GM19025 (cell line): ENCODE data around the gene TRPM3.

Experiments
- ATAC-seq: cut with Tn5 transposase; IDR thresholded peaks from one replicate; pipeline ENCODE4 v1.9.1; 2021; ENCODE audit warnings: mild to moderate bottlenecking, low read depth, moderate library complexity; ENCODE audit not compliant: unreplicated experiment

TRPM3 gene

GRCh38 chr9:70902692-70903131, 218.7 kb downstream of the TRPM3 start:
- ATAC-seq = peak; percentile 63

DNA sequence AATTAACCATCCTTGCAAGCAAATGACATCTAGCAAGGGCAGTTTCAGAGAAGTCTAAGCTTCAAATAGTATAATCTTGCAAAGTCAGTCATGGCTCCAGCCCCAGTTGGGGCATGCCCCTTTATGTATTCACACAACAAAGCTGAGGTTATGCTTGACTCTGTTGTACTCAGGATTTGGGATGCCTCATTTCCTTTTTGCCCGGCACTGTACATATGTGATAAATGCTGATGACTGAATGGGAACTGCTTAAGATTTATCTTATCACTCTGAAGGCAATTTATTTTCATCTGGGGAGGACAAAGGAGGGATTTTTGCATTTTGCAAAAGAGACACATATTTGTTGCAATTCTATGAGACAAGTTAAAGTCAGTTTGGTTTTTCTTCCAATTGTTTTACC, 219.2 kb downstream of the TRPM3 start:
- no peak for ATAC-seq

GRCh38 chr9:70901746-70902145, 219.7 kb downstream of the TRPM3 start:
- ATAC-seq = no peak

- ATAC-seq = no peak
Observed at GRCh38 chr9:70901013-70901412, 220.4 kb downstream of the TRPM3 start.

DNA sequence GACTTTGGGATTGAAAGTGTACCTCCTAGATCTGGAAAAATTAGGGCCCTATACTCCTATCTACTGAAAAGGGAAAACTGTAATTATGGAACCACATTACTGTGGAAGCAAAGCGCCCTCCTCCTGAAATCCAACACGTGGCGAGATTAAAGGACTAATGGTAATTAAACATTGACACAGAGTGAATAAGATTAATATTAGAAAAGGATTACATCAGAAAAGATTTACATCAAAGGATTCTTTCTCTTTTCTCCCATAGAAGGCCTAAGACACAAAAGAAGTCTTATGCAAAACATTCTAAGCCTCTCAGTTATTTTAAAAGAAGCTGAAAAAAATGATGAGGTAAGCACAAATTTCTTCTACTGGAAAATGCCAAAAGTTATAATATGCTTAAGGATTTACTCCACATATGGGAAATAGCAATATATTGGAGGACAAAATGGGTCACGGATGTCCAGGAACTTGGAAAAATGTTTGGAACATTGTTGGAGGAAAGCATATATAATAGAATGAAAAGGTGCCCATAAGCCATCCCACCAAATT, 227.8 kb downstream of the TRPM3 start:
- no peak for ATAC-seq

DNA sequence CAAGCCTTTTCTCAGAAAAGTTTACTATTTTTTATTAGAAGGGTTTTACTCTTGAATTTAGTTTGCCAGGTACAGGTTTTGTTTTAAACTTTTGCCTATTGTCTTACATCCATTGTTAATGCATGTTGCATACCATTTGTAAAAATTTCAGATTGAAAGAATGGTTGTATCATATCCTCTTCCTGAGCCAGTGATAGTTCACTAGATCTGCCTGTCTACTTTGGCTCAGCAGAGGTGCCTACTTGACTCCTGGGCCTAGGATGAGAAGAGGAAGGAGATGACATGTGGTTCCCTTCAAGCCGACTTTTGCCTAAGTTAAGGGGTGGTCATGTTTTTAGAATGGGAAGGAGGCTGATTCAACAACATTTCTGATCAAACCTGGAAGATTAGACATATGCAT, 232.9 kb downstream of the TRPM3 start:
- ATAC-seq = no peak

- no peak for ATAC-seq
Observed at GRCh38 chr9:70887826-70888225, 233.6 kb downstream of the TRPM3 start.

DNA sequence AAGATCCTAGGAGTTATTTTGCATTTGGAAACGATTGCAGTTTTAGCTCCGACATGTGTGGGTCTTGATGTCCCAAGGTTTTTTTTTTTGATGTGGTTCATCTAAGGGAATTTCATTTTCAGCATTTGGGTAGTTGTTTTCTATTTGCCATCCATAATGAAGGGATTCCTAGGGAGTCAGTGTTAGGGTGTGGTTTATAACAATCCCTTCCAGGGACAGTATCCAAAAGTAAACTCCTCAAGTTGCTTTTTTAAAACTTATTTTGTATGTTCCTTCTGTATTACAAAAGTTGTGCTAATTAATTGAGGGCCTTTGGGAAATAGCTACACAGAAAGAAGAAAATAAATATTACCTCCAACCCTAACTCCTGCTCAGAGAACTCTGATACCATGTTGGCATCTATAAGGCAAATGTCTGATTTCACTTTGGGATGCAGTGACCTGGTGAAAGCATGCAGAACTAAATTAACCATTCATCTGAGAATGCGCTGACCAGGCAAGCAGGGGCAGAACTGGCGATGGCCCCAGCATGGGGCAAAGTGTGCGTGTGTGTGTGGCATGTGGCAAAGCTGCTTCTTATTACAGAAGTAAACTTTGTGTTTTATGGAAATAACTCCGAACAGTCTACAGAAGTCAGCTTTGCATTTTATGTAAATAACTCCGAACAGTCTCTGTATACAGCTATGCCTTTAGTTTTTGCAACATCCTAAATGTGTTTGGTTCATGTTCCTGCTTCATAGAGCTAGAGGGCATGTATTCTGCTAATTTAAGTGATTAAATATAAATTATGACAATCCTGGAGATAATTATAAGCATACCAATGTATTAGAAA, 237.2 kb downstream of the TRPM3 start:
- no peak for ATAC-seq

- ATAC-seq = no peak
Observed at GRCh38 chr9:70883056-70883455, 238.4 kb downstream of the TRPM3 start.

DNA sequence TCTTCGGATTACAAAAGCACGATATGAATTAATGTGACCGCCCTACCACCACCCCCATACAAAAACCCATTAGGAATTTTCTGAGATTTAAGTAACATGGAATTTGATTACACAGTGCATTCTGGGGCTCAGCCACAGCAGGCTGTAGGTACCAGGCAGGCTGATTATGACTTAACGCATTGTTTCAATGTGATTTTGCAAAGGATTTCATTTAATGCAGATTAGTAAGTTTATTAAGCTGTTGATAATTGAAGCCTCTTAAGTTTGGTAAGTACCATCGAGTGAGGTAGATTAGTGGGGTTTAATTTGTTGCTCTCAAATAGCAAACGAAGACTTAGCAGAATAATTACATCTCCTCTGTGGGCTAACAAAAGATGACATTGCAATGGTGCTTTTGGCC, 240.1 kb downstream of the TRPM3 start:
- no peak for ATAC-seq

DNA sequence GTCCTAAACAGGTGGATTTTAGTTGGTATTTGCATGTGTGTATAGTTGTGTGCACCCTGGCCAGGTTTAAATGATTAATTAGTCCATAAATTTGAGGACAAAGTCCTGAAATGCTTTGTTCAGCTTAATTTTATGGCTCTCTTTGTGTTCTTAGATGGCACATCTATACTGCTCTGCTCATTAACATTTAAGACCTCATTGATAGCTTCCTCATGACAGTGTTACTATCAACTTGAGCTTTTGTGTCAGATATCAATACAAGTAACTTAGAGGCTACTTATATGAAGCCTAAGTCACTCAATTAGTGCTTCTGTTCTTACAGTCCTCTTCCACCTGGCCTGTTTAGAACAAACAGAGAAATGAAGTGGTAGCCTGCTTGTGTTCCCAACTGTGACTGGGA, 240.9 kb downstream of the TRPM3 start:
- no peak for ATAC-seq

DNA sequence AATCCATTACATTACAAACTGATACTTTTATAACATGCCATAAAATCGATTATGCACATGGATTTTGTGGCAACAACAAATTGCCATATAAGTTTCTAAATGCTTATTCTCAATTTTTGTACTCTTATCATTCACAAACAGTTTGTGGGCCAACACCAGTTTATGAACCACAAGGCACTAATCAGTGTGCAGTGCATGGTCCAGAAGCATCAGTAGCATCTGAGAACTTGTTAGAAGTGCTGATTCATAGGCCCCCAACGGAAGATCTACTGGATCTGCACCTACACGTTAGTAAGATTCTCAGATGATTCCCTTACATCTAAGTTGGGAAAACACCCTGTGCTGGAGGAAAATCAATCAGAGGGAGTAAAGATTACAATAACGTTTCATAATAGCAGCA, 242.8 kb downstream of the TRPM3 start:
- no peak for ATAC-seq

GRCh38 chr9:70874451-70874850, 247.0 kb downstream of the TRPM3 start:
- no peak for ATAC-seq

- ATAC-seq = no peak
Observed at GRCh38 chr9:70873506-70873905, 247.9 kb downstream of the TRPM3 start.

DNA sequence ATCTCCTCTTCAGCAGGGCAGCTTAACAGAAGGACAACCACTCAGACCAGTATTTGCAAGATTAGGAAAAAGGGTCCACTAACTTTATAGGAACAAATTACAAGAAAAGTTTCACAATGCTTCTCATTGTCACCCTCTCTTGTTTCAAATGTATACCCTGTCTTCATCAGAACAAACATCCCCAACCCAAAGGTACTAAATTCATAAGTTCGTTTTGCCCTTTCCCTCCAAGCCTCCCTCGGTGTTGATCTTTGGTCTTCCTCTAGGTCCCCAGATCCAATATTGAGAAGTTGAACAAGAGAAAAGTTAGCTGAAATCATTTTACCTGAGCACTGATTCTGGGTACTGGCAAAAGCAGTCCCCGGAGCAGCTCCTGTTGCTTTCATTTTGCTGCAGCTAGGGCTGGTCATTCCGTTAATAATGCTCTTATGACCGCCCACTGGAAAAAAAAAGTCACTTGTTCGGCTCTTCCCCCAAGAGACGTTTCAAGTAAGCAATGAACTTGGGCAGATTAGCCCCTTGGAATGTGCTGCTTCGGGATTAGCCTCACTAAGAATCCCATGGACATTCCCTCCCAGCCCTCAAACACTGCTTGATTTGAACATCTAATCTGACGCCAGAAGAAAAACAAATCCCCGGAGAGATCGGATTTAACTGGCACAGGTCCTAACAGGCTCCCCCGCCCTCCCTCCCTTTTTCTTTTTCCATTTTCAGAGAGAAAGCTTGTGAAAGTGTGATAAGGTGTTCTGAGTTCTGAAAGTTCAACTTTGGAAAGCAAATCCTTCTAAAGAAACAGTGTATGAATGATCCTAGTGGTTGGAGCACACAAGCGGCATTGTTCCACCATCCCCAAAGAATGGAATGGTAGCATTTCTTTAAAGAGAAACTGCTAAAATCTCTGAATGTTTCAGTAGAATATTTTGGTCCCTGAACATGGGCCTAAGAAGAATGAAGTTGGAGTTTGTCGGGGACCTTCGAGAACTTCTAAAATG, 252.5 kb downstream of the TRPM3 start:
- no peak for ATAC-seq

GRCh38 chr9:70868041-70868440, 253.4 kb downstream of the TRPM3 start:
- no peak for ATAC-seq

DNA sequence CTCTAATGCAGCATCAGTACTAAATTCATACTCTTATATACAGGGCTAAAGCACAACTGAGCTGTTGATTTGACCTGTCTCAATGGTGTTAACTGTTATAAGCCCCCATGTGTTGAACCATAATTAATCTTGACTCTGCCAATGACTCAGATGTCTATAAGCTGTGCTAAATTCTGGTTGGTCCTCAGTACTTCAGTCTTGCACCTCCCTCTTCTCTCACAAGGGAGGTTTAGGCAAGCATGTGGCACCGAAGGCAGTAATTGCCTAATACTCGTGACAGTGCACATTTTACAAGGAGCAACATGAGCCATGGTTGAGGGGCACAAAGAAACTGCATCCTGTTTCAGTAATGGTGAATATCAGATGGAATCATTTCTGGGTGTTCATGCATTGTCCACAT, 255.9 kb downstream of the TRPM3 start:
- ATAC-seq = no peak

GRCh38 chr9:70861797-70862196, 259.6 kb downstream of the TRPM3 start:
- ATAC-seq = no peak

GRCh38 chr9:70861376-70861775, 260.0 kb downstream of the TRPM3 start:
- ATAC-seq = no peak

DNA sequence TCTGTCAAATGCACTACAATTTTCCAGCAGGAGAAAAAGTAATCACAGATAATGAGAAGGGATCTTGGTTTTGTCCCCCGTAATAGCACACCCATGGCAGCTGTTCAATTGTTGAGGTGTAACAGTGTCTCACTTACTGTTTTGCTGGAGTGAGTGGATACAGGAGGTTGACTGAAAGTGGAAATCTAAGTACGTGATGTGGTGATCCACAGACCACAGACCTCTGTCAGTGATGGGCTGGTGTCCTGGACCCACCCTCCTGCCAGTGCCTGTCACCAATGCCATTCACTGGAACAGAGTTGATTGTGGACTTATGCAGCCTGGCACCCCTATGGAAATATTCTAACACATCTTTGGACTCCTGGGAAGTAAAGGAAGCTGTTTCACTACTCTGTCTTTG, 261.7 kb downstream of the TRPM3 start:
- ATAC-seq = no peak

- no peak for ATAC-seq
Observed at GRCh38 chr9:70856411-70856810, 265.0 kb downstream of the TRPM3 start.
